GM19455 (cell line): Measurements from ENCODE around the gene MARK3.

Source experiments
- ATAC-seq: cut with Tn5 transposase; IDR thresholded peaks from one replicate; pipeline ENCODE4 v1.9.1; 2021; ENCODE audit not compliant: unreplicated experiment

MARK3 gene

DNA sequence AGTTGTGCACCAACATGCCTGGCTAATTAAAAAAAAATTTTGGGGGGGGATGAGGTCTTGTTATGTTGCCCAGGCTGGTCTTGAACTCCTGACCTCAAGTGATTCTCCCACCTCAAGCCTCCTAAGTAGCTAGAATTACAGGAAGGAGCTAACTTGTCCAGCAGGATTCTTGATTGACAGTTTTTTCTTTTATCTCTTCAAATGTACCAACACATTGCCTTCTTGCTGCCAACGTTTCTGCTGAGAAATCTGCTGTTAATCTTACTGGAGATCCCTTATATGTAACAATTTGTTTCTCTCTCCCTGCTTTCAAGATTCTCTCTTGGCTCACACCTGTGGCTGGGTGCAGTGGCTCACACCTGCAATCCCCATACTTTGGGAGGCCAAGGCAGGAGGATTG, 22.4 kb upstream of the MARK3 start:
- no peak for ATAC-seq

DNA sequence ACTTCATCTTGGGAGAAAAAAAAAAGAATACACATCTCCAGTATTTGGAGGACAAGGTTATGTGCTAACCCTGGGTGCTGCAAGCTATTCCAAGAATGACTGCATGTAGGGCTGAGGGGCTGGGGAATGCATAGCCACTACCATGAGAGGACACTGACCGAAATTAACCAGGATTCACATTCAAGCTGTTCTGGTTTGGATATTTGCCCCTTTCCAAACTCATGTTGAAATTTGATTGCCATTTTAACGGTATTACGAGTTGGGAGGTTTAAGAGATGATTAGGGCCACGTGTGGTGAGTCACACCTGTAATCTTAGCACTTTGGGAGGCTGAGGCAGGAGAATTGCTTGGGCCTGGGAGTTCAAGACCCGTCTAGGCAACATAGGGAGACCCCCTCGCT, 18.5 kb upstream of the MARK3 start:
- ATAC-seq = no peak

DNA sequence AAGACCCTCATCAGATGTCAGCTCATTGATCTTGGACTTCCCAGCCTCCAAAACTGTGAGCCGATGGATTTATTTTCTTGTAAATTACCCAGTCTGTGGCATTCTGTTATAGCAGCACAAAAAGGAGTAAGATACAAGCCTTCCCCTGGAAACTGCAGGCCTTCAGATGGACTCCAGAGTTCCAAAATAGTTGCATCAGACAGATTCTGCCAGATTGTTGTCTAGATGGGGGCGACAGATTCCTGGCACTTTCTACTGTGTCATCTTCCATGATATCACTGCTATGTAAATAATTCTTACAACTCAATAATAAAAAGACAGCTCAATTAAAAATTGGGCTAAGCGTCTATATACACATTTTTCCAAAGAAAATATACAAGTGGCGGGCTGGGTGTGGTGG, 17.2 kb upstream of the MARK3 start:
- no peak for ATAC-seq

DNA sequence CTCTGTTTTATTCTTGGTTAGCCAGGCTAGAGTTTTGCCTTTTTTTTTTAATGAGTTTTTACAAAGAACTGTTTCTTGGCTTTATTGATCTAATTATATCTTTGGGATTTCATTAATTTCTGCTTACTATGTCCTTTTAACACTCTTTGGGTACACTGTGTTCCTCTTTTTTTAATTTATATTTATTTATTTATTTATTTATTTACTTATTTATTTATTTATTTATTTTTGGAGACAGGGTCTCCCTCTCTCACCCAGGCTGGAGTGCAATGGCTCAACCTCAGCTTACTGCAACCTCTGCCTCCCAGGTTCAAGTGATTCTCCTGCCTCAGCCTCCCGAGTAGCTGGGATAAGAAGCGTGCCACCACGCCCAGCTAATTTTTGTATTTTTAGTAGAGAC, 15.1 kb upstream of the MARK3 start:
- no peak for ATAC-seq

DNA sequence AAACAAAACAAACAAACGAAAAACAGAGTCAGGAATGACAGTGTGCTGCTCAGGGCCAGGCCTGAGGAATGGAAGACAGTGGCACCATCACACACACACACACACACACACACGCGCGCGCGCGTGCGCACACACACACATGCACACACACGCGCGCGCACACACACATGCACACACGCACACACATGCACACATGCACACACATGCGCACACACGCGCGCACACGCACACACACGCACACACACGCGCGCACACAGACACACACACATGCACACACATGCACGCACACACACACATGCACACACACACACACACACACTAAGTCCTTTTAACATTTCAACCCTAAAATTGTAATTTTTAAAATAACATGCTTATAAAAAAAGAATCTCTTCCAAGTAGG, 13.2 kb upstream of the MARK3 start:
- no peak for ATAC-seq

DNA sequence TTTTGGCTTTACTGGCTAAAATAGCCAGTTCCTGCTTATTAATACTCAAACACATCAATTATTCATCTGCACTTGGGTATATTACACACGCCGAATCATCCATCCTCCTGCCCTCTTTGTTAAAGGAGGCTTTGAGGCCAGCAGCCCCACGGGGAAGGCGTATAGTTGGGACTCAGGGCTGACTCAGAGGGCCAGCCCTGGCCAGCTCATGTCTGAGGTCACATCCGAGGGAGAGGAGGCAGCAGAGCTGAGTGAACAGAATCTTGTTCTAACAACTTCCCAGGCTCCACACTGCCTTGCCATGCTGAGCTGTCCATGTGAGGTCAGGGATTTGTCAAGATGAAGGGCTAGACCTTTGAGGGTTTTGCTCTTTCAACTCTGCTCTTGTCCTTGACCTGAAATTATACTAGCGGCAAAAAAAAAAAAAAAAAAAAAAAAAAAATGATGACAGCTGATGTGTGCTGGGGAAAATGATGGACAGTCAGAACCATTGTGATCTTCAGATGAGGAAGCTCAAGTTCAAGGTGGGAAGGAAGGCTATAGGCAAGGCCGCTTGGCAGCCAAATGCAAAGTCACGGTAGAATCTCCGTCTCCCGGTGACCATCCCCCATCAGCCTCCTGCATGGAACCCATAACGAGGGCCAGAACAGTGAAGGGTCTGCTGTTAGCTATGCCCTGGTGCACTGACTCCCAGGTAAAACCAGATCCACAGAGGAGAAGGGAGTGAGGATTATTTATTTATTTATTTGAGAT, 12.5 kb upstream of the MARK3 start:
- no peak for ATAC-seq

DNA sequence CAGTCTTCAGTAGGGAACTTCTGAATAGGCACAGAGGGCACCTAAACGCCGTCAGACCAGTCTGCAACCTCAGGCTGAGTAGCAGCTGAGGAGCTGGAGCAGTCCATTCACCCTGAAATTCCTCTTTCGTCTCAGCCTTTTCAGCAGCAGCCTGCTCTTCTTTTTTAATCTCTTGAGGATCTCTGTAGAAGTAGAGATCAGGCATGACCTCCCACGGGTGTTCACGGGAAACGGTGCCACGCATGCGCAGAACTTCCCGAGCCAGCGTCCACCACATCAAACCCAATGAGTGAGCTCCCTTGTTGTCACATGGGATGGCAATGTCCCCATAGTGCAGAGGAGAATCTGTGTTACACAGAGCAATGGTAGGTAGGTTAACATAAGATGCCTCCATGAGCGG, 11.1 kb upstream of the MARK3 start:
- no peak for ATAC-seq

DNA sequence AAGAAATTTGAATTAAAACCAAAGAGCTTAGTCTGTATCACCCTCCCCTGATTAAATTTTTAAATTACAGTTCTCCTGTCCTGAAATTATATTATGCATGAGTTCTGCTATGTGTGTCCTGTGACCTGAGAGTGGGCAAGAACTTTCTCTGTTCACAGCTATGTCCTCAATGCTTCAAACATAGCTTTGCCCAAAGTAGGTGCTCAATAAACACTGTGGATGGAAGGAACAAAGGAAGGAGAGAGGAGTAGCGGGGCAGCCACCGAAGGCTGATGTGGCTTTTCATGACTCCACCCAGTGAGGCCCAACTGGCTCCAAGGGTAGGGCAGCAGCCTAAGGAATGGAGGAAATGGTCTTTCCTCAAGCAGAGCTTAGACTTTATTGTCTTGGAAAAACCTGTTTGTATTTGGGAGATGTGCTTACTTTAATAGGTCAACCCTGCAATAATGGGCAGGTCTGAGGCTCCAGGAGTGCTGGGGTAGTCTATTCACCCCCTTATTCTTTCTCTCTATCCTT, 7.6 kb upstream of the MARK3 start:
- ATAC-seq = no peak

DNA sequence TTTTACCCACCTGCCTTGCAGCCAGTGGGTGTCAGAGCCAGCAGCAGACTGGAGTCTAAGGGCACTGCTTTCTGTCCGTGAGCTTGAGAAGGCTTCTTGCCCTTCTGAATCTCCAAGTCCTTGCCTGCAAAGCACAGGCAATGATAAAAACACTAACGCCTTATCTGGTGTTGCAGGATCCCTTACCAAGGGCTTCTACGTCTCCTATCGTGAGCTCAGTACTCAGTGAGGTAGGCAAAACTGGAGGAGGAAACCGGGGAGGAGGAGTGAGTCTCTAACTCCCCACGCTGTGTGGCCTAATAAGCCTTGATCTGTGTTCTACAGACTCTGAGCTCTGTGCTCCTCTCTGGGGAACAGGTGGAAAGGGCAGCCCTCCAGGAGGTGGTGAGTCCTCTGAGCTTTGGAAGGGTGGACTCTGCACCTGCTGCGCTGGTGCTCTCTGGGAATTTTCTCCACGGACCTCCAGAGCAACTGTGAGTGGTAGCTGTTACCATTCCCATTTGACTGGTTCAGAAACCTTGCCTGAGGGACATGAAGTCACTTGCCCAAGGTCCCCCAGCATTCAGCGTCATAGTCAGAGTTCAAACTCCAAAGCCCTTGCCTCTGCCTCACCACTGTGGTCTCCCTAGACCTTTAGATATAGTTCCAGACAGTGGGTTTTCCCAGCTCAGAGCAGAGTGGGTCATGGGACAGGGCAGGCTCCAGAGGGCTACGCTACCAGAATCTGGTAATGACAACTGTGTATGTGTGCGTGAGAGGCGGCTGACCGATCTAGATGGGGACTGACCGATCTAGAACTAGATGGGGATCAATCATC, 7.0 kb upstream of the MARK3 start:
- ATAC-seq = no peak

DNA sequence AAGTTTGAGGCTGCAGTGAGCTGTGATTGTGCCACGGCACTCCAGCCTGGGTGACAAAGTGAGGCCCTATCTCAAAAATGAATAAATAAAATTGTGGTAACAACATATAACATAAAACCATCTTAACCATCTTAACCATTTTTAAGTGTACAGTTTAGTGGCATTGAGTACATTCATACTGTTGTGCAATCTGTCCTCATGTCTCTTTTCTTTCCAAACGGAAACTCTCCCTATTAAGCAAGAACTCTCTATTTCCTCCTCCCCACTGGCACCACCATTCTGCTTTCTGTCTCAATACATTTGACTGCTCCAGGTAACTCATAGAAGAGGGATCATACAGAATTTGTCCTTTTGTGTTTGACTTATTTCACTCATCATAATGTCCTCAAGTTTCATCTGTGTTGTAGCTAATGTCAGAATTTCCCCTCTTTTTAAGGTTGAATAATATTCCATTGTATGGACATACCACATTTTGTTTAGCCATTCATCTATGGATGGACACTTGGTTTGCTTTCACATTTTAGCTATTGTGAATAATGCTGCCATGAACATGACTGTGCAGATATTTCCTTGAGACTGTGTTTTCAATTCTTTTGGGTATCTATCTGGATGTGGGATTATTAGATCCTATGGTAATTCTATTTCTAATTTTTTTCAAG, 4.4 kb upstream of the MARK3 start:
- ATAC-seq = no peak

DNA sequence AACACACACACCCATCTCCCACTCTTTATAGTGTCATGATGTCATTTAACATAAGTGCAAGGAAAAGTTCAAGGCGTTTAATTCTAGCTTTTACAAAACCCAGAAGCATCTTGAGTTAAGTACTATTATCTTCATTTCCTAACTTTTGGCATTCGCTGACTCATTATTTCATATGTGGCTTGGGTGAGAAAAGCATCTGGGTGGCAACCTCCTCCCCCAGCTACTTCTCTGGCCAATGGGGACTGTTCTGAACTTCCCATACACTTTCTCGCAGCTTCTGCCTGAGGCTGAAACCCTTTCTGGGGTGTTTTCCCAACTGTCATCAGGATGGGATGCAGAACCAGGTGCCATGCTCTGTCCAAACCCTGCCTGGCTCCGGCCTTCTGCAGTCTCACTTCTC, 2.8 kb upstream of the MARK3 start:
- ATAC-seq = no peak

DNA sequence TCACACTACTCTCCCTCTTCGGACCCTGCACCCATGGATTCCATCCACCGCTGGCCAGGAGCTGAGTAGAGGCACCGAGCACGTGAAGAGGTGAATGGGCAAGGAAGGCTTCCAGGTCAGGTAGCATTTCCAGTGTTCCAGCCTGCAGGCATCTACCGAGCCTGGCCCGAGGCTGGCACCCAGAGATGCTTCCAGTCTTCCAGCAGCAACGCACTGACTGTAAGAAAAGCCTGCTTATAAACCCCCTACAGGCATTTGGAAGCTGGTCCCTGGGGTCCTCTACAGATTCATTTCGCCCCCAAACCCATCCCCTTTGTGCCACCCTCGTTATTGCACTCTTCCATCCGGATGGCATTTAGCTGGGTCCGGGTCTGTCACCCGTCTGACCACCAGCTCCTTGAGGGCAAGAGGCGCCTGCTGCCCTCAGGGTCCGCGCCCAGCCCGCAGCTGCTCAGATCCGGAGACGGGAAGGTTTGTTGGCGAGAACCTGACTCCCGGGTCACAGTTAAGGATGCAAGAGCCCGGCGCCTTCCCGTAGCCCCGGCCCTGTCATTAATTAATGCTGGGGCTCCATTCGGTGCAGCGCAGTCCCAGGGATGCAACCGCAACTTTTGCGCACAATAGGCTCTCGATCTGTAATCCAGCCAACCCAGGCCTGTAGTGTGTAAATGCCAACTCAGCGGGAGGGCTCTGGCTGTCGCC, 614 bp upstream of the MARK3 start:
- ATAC-seq = peak; percentile 21

DNA sequence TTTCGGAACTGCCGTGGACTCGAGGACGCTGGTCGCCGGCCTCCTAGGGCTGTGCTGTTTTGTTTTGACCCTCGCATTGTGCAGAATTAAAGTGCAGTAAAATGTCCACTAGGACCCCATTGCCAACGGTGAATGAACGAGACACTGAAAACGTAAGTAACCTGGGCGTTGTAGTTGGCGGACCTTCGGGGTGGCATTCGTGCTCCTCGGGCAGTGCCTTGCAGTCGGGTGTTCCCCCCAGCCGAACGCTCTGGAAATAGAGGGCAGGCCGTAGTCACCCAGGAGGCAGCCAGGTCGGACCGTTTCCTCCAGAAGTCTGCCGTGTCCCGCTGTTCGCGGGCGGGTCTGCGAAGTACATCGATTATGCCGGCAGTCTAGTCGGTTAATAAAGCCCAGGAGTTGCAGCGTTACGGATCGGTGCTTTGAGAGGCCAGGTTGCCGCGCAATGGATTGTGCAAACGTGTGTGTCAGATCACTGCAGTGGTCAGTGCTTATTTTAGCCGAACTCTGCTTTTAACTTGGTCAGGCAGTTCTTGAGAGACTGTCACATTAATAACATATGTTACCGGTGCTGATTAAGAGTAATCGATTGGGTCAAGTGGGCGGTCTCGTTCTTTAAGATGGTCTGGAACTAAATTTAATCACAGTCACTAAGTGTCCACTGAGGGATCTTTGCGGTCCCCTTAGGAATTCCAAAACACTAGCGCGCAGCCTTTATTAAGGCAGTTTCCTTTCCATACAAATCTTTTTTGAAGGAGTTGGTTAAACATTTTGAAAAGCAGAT, 906 bp downstream of the MARK3 start:
- no peak for ATAC-seq

DNA sequence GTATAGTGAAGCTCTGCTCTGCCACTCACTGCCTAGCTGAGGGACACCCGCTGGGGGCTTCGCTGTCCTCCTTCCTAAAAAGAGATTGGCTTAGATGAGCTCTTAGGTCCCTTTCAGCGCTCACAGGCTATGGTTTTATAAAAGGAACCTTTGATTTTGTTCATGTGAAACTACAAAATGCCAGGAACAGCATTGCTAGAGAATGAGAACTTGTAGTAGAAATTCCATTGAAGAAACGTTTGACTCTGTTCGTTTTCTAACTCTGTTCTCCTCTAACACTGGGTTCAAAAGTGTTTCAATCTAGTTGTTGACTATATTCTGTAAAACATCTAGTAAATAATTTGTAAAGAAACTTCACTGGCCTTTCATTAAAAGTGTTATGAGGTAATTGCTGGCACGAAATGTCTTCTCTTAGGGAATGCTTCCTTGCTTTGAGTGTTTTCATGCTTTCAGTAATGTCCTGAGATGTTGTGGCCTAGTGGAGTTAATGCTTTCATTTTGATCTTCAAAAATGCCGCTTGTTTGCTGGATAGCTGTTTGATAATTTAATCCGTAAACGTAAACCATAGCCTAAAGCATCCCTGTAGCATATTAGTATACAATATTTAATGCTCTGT, 1.6 kb downstream of the MARK3 start:
- no peak for ATAC-seq

DNA sequence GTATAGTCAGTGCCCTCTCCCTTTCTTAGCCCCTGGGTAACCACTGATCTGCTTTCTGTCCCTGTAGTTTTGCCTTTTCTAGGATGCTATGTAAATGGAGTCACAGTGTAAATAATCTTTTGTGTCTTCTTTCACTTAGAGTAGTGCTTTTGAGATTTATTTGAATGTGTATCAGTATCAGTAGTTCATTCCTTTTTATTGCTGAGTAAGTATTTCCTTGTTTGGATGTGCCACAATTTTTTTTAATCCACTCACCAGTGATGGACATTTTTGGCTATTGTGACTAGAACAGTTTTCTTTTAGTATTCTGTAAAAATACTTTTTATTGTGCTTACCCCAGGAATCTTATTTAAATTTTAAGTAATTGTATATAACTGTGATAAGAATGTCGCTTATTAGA, 3.4 kb downstream of the MARK3 start:
- no peak for ATAC-seq

DNA sequence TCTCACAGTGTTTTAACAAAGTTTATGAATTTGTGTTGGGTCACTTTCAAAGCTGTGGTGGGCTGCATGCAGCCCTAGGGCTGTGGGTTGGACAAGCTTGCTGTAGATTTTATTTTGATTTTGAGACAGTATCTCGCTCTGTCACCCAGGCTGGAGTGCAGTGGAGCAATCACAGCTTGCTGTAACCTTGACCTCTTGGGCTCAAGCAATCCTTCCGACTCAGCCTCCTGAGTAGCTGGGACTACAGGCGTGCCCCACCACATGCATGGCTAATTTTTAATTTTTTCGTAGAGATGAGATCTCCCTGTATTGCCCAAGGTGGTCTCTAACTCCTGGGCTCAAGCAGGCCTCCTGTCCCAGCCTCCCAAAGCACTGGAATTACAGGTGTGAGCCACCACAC, 5.4 kb downstream of the MARK3 start:
- no peak for ATAC-seq

DNA sequence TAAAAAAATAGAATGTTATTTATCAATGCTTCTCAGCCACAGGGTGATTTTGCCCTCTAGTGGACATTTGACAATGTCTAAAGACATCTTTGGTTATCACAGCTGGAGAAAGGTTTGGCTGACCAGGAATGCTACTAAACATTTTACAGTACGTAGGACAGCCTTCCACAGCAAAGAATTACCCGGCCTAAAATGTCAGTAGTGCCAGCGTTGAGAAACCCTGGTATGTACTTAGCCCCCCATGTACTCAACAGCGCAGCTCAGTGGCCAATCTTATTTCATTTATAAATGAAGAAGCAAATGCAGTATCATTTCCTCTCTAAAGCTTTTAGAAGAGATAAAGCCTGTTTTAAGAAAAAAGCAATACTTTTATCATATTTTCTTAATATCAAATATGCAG, 5.8 kb downstream of the MARK3 start:
- ATAC-seq = no peak

DNA sequence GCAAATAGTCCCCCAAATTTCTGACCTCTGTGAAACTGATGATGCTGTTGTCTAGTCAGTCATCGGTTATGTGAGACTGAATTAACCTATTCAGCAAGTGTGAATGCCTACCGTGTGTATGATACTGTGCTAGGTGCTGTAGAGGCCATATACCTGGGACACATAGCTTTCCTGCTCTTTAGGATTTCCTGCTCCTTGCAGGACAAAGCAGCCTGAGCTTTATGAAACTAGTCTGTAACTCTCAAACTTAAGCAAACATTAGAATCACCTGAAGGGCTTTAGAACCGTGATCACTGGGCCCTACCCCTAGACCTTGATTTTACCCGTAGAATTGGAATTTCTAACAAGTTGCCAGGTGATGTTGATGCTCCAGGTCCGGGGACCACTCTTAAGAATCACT, 6.9 kb downstream of the MARK3 start:
- no peak for ATAC-seq

DNA sequence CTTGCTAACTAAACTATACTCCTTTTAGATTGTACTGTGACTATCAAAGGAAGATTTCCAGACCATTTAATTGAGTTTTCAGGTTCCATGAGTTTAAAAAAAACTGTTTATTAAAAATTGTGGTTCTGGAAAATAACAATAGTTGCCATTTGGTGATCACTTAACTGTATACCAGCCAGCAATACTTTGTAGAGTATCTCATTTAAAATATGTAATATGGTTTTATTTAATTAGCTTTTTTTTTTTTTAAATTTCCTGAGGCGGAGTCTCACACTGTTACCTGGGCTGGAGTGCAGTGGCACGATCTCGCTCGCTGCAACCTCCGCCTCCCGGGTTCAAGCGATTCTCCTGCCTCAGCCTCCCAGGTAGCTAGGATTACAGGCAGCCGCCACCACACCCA, 7.4 kb downstream of the MARK3 start:
- ATAC-seq = no peak

DNA sequence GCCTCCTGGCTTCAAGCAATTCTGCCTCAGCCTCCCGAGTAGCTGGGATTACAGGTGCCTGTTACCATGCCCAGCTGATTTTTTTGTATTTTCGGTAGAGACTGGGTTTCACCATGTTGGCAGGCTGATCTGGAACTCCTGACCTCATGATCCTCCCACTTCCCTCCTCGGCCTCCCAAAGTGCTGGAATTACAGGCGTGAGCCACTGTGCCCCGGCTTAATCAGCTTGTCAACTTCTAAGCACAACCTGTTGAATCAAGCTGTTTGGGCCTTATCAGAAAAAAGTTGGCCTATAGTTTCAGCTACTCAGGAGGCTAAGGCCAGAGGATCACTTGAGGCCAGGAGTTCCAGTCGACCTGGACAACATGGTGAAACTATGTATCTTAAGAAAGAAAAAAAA, 7.9 kb downstream of the MARK3 start:
- no peak for ATAC-seq
